ENCODE measurements around the gene SPATA13.

The SPATA13 gene

GRCh38 chr13:24328145-24328544 is 167.6 kb downstream of the SPATA13 start:
- Histone ChIP-seq H3K4me2 (ENCODE audit: low read depth, low read length, poor library complexity, severe bottlenecking) (no peak overlapping the region), H3K27ac (ENCODE audit: low read depth, low read length) (no peak overlapping the region)

GRCh38 chr13:24338721-24339120 is 178.2 kb downstream of the SPATA13 start:
- no peak overlapping the region for H3K4me2 ChIP-seq (ENCODE audit: low read depth, low read length, poor library complexity, severe bottlenecking)
- no peaks in the 10 kb centered on the region for H3K27me3 ChIP-seq (ENCODE audit: low read length)
- H3K79me2 ChIP-seq (ENCODE audit: insufficient read depth, low read length): no peaks in the 10 kb centered on the region
- no peaks in the 10 kb centered on the region for H3F3A ChIP-seq (ENCODE audit: insufficient read depth)
- no peaks in the 10 kb centered on the region for H3K9me3 ChIP-seq (ENCODE audit: insufficient read depth, low read length)
- no peaks in the 10 kb centered on the region for H3K36me3 ChIP-seq (ENCODE audit: low read length)
- no peak overlapping the region for H3K27ac ChIP-seq (ENCODE audit: low read depth, low read length)
- TF ChIP-seq CTCF (IDR thresholded peaks at IDR 0.05; ENCODE audit: insufficient read depth, low read length, poor library complexity, severe bottlenecking): no peak
- TF ChIP-seq EZH2phosphoT487 (conservative IDR thresholded peaks at IDR 0.05; ENCODE audit: low read length): no peak
- H3K9me2 ChIP-seq (replicated peaks; ENCODE audit: insufficient read depth, low read length): no peaks in the 10 kb centered on the region
- H3K9ac ChIP-seq (ENCODE audit: low read length): no peak overlapping the region
- no peaks in the 10 kb centered on the region for H4K20me1 ChIP-seq (ENCODE audit: low read depth, low read length)
- no peak overlapping the region for H3K4me3 ChIP-seq (ENCODE audit: insufficient read depth, low read length, poor library complexity, severe bottlenecking)
- H2AFZ ChIP-seq (ENCODE audit: low read depth, low read length, severe bottlenecking): no peak overlapping the region

More at GRCh38 chr13:24328145-24328544, 167.6 kb downstream of the SPATA13 start:
- Histone ChIP-seq H2AFZ (ENCODE audit: low read depth, low read length, severe bottlenecking) (no peak overlapping the region), H4K20me1 (ENCODE audit: low read depth, low read length) (no peaks in the 10 kb centered on the region), H3F3A (ENCODE audit: insufficient read depth) (no peaks in the 10 kb centered on the region), H3K9me3 (ENCODE audit: insufficient read depth, low read length) (no peaks in the 10 kb centered on the region), H3K9ac (ENCODE audit: low read length) (no peak overlapping the region), H3K79me2 (ENCODE audit: insufficient read depth, low read length) (no peaks in the 10 kb centered on the region), H3K4me3 (ENCODE audit: insufficient read depth, low read length, poor library complexity, severe bottlenecking) (no peak overlapping the region), H3K36me3 (ENCODE audit: low read length) (no peaks in the 10 kb centered on the region), H3K9me2 (replicated peaks; ENCODE audit: insufficient read depth, low read length) (no peaks in the 10 kb centered on the region), H3K27me3 (ENCODE audit: low read length) (no peaks in the 10 kb centered on the region)
- TF ChIP-seq CTCF (IDR thresholded peaks at IDR 0.05; ENCODE audit: insufficient read depth, low read length, poor library complexity, severe bottlenecking): no peak

GRCh38 chr13:24339937-24340607 is 179.6 kb downstream of the SPATA13 start:
- Histone ChIP-seq H3K27ac (ENCODE audit: low read depth, low read length) (no peak overlapping the region), H2AFZ (ENCODE audit: low read depth, low read length, severe bottlenecking) (no peak overlapping the region), H3K27me3 (ENCODE audit: low read length) (no peaks in the 10 kb centered on the region), H3K79me2 (ENCODE audit: insufficient read depth, low read length) (no peaks in the 10 kb centered on the region), H3K9ac (ENCODE audit: low read length) (no peak overlapping the region), H3K4me2 (ENCODE audit: low read depth, low read length, poor library complexity, severe bottlenecking) (no peak overlapping the region), H3K9me3 (ENCODE audit: insufficient read depth, low read length) (no peaks in the 10 kb centered on the region), H3K9me2 (replicated peaks; ENCODE audit: insufficient read depth, low read length) (no peaks in the 10 kb centered on the region), H4K20me1 (ENCODE audit: low read depth, low read length) (no peaks in the 10 kb centered on the region), H3K4me3 (ENCODE audit: insufficient read depth, low read length, poor library complexity, severe bottlenecking) (no peak overlapping the region), H3K36me3 (ENCODE audit: low read length) (no peaks in the 10 kb centered on the region), H3F3A (ENCODE audit: insufficient read depth) (no peaks in the 10 kb centered on the region)
- no peak for TF ChIP-seq EZH2phosphoT487 (conservative IDR thresholded peaks at IDR 0.05; ENCODE audit: low read length)
- no peak for TF ChIP-seq CTCF (IDR thresholded peaks at IDR 0.05; ENCODE audit: insufficient read depth, low read length, poor library complexity, severe bottlenecking)
